Gastroesophageal sphincter (tissue), 4 donors: ENCODE results near the gene KIAA1755. TPM values are rescaled to one million over a fixed set of nuclear protein-coding genes. Genes with fewer than 3 reads are reported as not detected.

Source experiments
- ATAC-seq: fragments of 150-250 bp; one replicate; pipeline ENCODE4 v1.9.1; 2016; ENCODE audit warnings: mild to moderate bottlenecking, moderate library complexity
- H3K27ac ChIP-seq, 4 donors: fragments of 200-600 bp; sonication (generic) in 3 of 4; 1 replicate in 3 of 4; 2 replicates in 1 of 4; pipeline ENCODE4 v1.5.1; 2016 to 2019
- H3K27me3 ChIP-seq: fragments of 200-600 bp; sonication (generic); one replicate; pipeline ENCODE4 v1.5.1; 2019
- H3K36me3 ChIP-seq, 2 donors: fragments of 200-600 bp; sonication (generic); one replicate each; pipeline ENCODE4 v1.5.1; 2019; ENCODE audit warnings: control low read depth in 1 of 2
- H3K4me1 ChIP-seq, 3 donors: fragments of 200-600 bp; sonication (generic); 1 replicate in 2 of 3; 2 replicates in 1 of 3; pipeline ENCODE4 v1.5.1; 2016 to 2019; ENCODE audit warnings: control low read depth in 2 of 3
- H3K4me3 ChIP-seq, 2 donors: fragments of 200-600 bp; sonication (generic); one replicate each; pipeline ENCODE4 v1.5.1; 2019; ENCODE audit warnings: mild to moderate bottlenecking in 1 of 2, moderate library complexity in 1 of 2
- H3K9me3 ChIP-seq, 3 donors: fragments of 200-600 bp; sonication (generic); one replicate each; pipeline ENCODE4 v1.5.1; 2017 to 2019; ENCODE audit warnings: control low read depth in 2 of 3
- EP300 ChIP-seq: sonication (generic); formaldehyde crosslinking; IDR thresholded peaks from one replicate; pipeline ENCODE4 v1.6.1; 2017; ENCODE audit warnings: antibody characterized with exemption, mild to moderate bottlenecking
- POLR2A ChIP-seq, 2 donors: fragments of 450-650 bp; IDR thresholded peaks; one replicate each; pipeline ENCODE4 v1.6.1; 2017; ENCODE audit warnings: antibody characterized with exemption in 2 of 2, mild to moderate bottlenecking in 2 of 2, moderate library complexity in 1 of 2
- POLR2AphosphoS5 ChIP-seq: sonication (generic); formaldehyde crosslinking; IDR thresholded peaks from one replicate; pipeline ENCODE4 v1.6.1; 2017; ENCODE audit warnings: antibody characterized with exemption
- WGBS, 2 donors: methylation state at CpG; one replicate each; pipeline ENCODE4 v1.1.5; 2018; ENCODE audit warnings: low coverage in 1 of 2; 5-methylcytosine and 5-hydroxymethylcytosine counted together
- total RNA-seq, 4 donors: library from RNA; depleted of rRNA; stranded (reverse); fragments of >200 nt; gene quantifications; one replicate each; pipeline ENCODE4 v1.1.0, GENCODE V29; 2016
- TF ChIP-seq, protein P1 (sequence below), 4 experiments: fragments of 200-600 bp in 2 of 4; fragments of 450-650 bp in 2 of 4; sonication (generic) in 1 of 4; IDR thresholded peaks; one replicate each; pipeline ENCODE4 v1.5.1; 2017 to 2019; ENCODE audit warnings: antibody characterized with exemption in 4 of 4, mild to moderate bottlenecking in 2 of 4, moderate library complexity in 2 of 4

KIAA1755 gene
- total RNA-seq, 4 donors from 2014 or later: 5.1 to 19.9 (median 11.5) TPM

DNA sequence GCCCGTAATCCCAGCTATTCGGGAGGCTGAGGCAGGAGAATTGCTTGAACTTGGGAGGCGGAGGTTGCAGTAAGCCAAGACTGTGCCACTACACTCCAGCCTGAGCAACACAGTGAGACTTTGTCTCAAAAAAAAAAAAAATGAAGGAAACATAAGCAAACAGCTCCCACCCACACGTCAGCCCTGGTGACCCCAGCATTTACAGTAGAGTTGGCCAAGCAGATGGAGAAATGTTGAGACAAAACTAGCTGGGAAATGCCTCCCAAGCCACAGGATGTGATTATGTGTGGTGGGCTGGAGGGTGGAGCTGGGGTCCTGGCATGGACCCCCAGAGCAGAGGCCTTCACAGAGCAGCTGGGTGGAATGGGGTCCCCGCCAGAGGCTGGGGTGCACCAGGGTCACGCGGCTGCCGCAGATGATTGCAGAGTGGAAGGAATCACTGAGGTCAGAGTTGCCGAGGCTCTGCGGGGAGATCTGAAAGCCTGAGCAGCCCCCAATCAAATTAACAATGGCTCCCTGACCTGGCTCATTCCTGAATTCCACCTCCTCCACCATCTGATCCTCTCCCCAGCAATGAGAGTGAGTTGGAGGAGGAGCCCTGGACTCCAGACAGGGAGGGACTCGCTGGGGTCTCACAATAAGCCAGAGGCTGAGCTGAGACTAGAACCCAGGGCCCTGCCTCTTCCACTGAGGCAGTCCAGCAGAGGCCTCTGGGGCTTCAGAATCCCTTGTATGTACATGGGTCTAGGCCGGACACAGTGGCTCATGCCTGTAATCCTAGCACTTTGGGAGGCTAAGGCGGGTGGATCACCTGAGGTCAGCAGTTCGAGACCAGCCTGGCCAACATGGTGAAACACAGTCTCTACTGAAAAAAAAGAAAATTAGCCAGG, 60.8 kb downstream of the KIAA1755 start:
- TF ChIP-seq, protein P1, sequence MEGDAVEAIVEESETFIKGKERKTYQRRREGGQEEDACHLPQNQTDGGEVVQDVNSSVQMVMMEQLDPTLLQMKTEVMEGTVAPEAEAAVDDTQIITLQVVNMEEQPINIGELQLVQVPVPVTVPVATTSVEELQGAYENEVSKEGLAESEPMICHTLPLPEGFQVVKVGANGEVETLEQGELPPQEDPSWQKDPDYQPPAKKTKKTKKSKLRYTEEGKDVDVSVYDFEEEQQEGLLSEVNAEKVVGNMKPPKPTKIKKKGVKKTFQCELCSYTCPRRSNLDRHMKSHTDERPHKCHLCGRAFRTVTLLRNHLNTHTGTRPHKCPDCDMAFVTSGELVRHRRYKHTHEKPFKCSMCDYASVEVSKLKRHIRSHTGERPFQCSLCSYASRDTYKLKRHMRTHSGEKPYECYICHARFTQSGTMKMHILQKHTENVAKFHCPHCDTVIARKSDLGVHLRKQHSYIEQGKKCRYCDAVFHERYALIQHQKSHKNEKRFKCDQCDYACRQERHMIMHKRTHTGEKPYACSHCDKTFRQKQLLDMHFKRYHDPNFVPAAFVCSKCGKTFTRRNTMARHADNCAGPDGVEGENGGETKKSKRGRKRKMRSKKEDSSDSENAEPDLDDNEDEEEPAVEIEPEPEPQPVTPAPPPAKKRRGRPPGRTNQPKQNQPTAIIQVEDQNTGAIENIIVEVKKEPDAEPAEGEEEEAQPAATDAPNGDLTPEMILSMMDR (IDR thresholded peaks at IDR 0.05): no peak
- TF ChIP-seq EP300 (no peak), POLR2A (IDR thresholded peaks at IDR 0.05) (no peak), POLR2AphosphoS5 (no peak)
- no peaks in the 10 kb centered on the region for H3K4me1 ChIP-seq
- H3K27me3 ChIP-seq: peaks cover 7% of the 10 kb centered on the region
- no peak overlapping the region for H3K27ac ChIP-seq
- no peaks in the 10 kb centered on the region for H3K9me3 ChIP-seq
- ATAC-seq: no peak
- H3K36me3 ChIP-seq: no peaks in the 10 kb centered on the region
- 73 to 80% methylated on average over 3 to 8 of the region's 14 CpGs for WGBS, 2 donors
- H3K4me3 ChIP-seq: no peak overlapping the region

- no peak for ATAC-seq
- Histone ChIP-seq H3K36me3 (no peaks in the 10 kb centered on the region), H3K4me1 (no peaks in the 10 kb centered on the region), H3K27ac (no peak overlapping the region), H3K9me3 (no peaks in the 10 kb centered on the region), H3K27me3 (peaks cover 7% of the 10 kb centered on the region), H3K4me3 (no peak overlapping the region)
- WGBS, 2 donors: 92 to 100% methylated on average over 1 to 5 of the region's 8 CpGs
- TF ChIP-seq EP300 (no peak), POLR2AphosphoS5 (no peak), POLR2A (IDR thresholded peaks at IDR 0.05) (no peak)
- TF ChIP-seq, protein P1 (IDR thresholded peaks at IDR 0.05): no peak
These were observed 62.2 kb downstream of the KIAA1755 start for GRCh38 chr20:38198238-38198861.

- WGBS, 2 donors: 83 to 100% methylated on average over 1 of the region's 1 CpG
- TF ChIP-seq, protein P1 (IDR thresholded peaks at IDR 0.05): no peak
- TF ChIP-seq EP300 (no peak), POLR2AphosphoS5 (no peak), POLR2A (IDR thresholded peaks at IDR 0.05) (no peak)
- no peak overlapping the region for H3K4me3 ChIP-seq
- peaks cover 5% of the 10 kb centered on the region for H3K27me3 ChIP-seq
- H3K4me1 ChIP-seq: no peaks in the 10 kb centered on the region
- ATAC-seq: no peak
- no peak overlapping the region for H3K27ac ChIP-seq
- no peaks in the 10 kb centered on the region for H3K36me3 ChIP-seq
- no peaks in the 10 kb centered on the region for H3K9me3 ChIP-seq
These were observed 62.9 kb downstream of the KIAA1755 start for GRCh38 chr20:38197619-38198018.

GRCh38 chr20:38197217-38197616, 63.3 kb downstream of the KIAA1755 start:
- no peaks in the 10 kb centered on the region for H3K4me1 ChIP-seq
- H3K27ac ChIP-seq: no peak overlapping the region
- no peaks in the 10 kb centered on the region for H3K36me3 ChIP-seq
- WGBS, 2 donors: 81 to 88% methylated on average over 4 to 5 of the region's 5 CpGs
- no peak for ATAC-seq
- H3K4me3 ChIP-seq: no peak overlapping the region
- TF ChIP-seq POLR2AphosphoS5 (no peak), POLR2A (IDR thresholded peaks at IDR 0.05) (no peak), EP300 (no peak)
- TF ChIP-seq, protein P1 (IDR thresholded peaks at IDR 0.05): no peak
- H3K9me3 ChIP-seq: no peaks in the 10 kb centered on the region
- H3K27me3 ChIP-seq: peaks cover 1% of the 10 kb centered on the region
